ENCODE measurements around the gene CABP1.
"Not testable (repeated sequence)": the region's sequence is repeated elsewhere in the genome, so short reads cannot be mapped to it uniquely, and the experiment has no call there.

Gene CABP1

GRCh38 chr12:120663741-120664140 is 23.3 kb downstream of the CABP1 start:
- DNase-seq, result no peak

GRCh38 chr12:120666571-120667390 is 26.4 kb downstream of the CABP1 start:
- DNase-seq, result no peak

- DNase-seq, result no peak
These were observed 27.9 kb downstream of the CABP1 start for GRCh38 chr12:120668091-120668867.

- peak in 9 of 56 donors; percentile 3 to 65 (median 17) for DNase-seq
These were observed 28.7 kb downstream of the CABP1 start for GRCh38 chr12:120668868-120669840.

GRCh38 chr12:120670237-120670636 is 29.8 kb downstream of the CABP1 start:
- not testable (repeated sequence) for DNase-seq

GRCh38 chr12:120670667-120671066 is 30.2 kb downstream of the CABP1 start:
- no peak for DNase-seq

GRCh38 chr12:120674097-120674636 is 33.7 kb downstream of the CABP1 start:
- no peak for DNase-seq

- DNase-seq, result no peak
These were observed 37.5 kb downstream of the CABP1 start for GRCh38 chr12:120677765-120678473.

- DNase-seq, result no peak
These were observed 38.1 kb downstream of the CABP1 start for GRCh38 chr12:120678572-120678971.

- no peak for DNase-seq
These were observed 39.8 kb downstream of the CABP1 start for GRCh38 chr12:120680165-120680738.

GRCh38 chr12:120684523-120684932 is 44.1 kb downstream of the CABP1 start:
- no peak for DNase-seq

GRCh38 chr12:120685522-120685921 is 45.1 kb downstream of the CABP1 start:
- no peak for DNase-seq

- peak; percentile 74 to 99 (median 97) for DNase-seq
These were observed 45.8 kb downstream of the CABP1 start for GRCh38 chr12:120686151-120686689.

GRCh38 chr12:120686690-120687577 is 46.5 kb downstream of the CABP1 start, which contains the start of gene MLEC:
Gene MLEC (plus strand): TSS chr12:120687149. CDS start chr12:120687297, 148 bp downstream.
- DNase-seq, result peak; percentile 85 to 100 (median 98)

GRCh38 chr12:120687578-120688289 is 47.3 kb downstream of the CABP1 start:
- DNase-seq, result no peak

GRCh38 chr12:120688527-120689071 is 48.2 kb downstream of the CABP1 start:
- peak in 2 of 56 donors; percentile 10 to 15 for DNase-seq

GRCh38 chr12:120689397-120690082 is 49.1 kb downstream of the CABP1 start:
- DNase-seq, result no peak
